Activated B cell treated with CpG ODN at 0.5 μM for 24 hours (primary cell): ENCODE results near the gene KIAA1671. TPM values are rescaled to one million over a fixed set of nuclear protein-coding genes. Genes with fewer than 3 reads are reported as not detected.

ENCODE experiments used
- ATAC-seq: fragments of 200-7000 bp; cut with Tn5 transposase; one replicate; pipeline ENCODE4 v1.10.0; 2021; ENCODE audit warnings: low read depth, mild to moderate bottlenecking, moderate library complexity
- CTCF ChIA-PET: fragments of 350-600 bp; sonication (Branson Sonifier 250); formaldehyde crosslinking; loops from one replicate; lab custom pipeline; 2021; ENCODE audit warnings: antibody characterized with exemption; lab: Charles Lee
- POLR2A ChIA-PET: fragments of 350-600 bp; sonication (Branson Sonifier 250); formaldehyde crosslinking; loops from one replicate; lab custom pipeline; 2021; ENCODE audit warnings: antibody characterized with exemption; lab: Charles Lee
- DNase-seq: peaks from one replicate; pipeline ENCODE4 v3.0.0; 2022
- H3K27ac Mint-ChIP-seq: one replicate; pipeline ENCODE4 v1.8.0; 2020; ENCODE audit warnings: mixed read lengths
- H3K27me3 Mint-ChIP-seq: one replicate; pipeline ENCODE4 v1.8.0; 2021; ENCODE audit warnings: mixed read lengths
- H3K36me3 Mint-ChIP-seq: one replicate; pipeline ENCODE4 v1.8.0; 2021; ENCODE audit warnings: low read depth, mixed read lengths
- H3K4me1 Mint-ChIP-seq: one replicate; pipeline ENCODE4 v1.8.0; 2021; ENCODE audit warnings: mixed read lengths
- H3K4me3 Mint-ChIP-seq: one replicate; pipeline ENCODE4 v1.8.0; 2020; ENCODE audit warnings: mild to moderate bottlenecking, mixed read lengths
- H3K9me3 Mint-ChIP-seq: one replicate; pipeline ENCODE4 v1.8.0; 2020; ENCODE audit warnings: mixed read lengths
- CTCF ChIP-seq: fragments of 200-600 bp; IDR thresholded peaks from one replicate; pipeline ENCODE4 v1.8.0; 2022; ENCODE audit warnings: antibody characterized with exemption, mild to moderate bottlenecking
- intact Hi-C: fragments of 100-400 bp; cut with micrococcal nuclease; formaldehyde crosslinking; loops from one replicate; pipeline ENCODE4 v1.15.1; 2024
- total RNA-seq: library from RNA; stranded (reverse); gene quantifications from 2 replicates; pipeline ENCODE4 v1.2.3, GENCODE V29; 2022

The KIAA1671 gene
- total RNA-seq, 1 donor from 2014 or later: 0.04 TPM

GRCh38 chr22:25119609-25120008 lies 167.1 kb downstream of the KIAA1671 start:
- H3K27ac Mint-ChIP-seq: no peak overlapping the region
- H3K4me1 Mint-ChIP-seq: no peaks in the 10 kb centered on the region
- TF ChIP-seq CTCF: no peak
- ATAC-seq (no peak), DNase-seq (no peak)
- POLR2A ChIA-PET: no interaction called here
- H3K27me3 Mint-ChIP-seq: peaks cover 17% of the 10 kb centered on the region
- intact Hi-C loops: no loop called here
- H3K9me3 Mint-ChIP-seq: peaks cover 3% of the 10 kb centered on the region
- H3K36me3 Mint-ChIP-seq: no peaks in the 10 kb centered on the region
- H3K4me3 Mint-ChIP-seq: no peak overlapping the region
- CTCF ChIA-PET: no interaction called here

- Mint-ChIP-seq H3K4me1 (no peaks in the 10 kb centered on the region), H3K4me3 (no peak overlapping the region), H3K36me3 (no peaks in the 10 kb centered on the region), H3K27ac (no peak overlapping the region), H3K9me3 (peaks cover 3% of the 10 kb centered on the region), H3K27me3 (peaks cover 17% of the 10 kb centered on the region)
- ATAC-seq (no peak), DNase-seq (no peak)
- ChIA-PET CTCF (no interaction called here), POLR2A (no interaction called here)
- intact Hi-C loops: no loop called here
- TF ChIP-seq CTCF: no peak
These were observed 167.6 kb downstream of the KIAA1671 start for GRCh38 chr22:25120093-25120561.

DNA sequence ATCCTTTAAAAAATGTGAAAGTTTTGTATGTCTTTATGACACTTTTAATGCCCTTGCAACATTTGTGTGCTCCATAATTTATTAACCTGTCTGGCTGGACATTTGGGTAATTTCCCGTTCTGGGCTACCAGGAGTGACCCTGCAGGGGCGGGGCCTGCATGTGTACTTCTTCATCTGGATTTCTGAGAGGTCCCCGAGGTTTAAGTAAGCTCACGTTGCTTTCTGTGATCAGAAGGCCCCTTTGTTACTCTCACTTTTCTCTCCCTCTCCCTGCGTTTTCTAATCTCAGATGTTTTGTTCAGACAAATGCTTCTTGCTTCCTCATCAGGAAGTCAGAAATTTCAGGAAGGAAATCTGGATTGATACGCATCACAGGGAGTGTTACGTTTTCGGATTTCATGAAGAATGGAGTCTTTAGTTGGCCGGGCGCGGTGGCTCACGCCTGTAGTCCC lies 168.3 kb downstream of the KIAA1671 start:
- POLR2A ChIA-PET: no interaction called here
- Mint-ChIP-seq H3K9me3 (peaks cover 3% of the 10 kb centered on the region), H3K4me1 (no peaks in the 10 kb centered on the region)

GRCh38 chr22:25122136-25122764 lies 169.7 kb downstream of the KIAA1671 start:
- Mint-ChIP-seq H3K27me3 (peaks cover 19% of the 10 kb centered on the region), H3K36me3 (no peaks in the 10 kb centered on the region), H3K9me3 (peaks cover 3% of the 10 kb centered on the region), H3K27ac (no peak overlapping the region), H3K4me1 (no peaks in the 10 kb centered on the region), H3K4me3 (no peak overlapping the region)
- intact Hi-C loops: no loop called here
- no peak for TF ChIP-seq CTCF
- ATAC-seq: no peak
- ChIA-PET CTCF (no interaction called here), POLR2A (no interaction called here)
- DNase-seq: no peak

More for the DNA sequence above, 168.3 kb downstream of the KIAA1671 start:
- no peak for ATAC-seq
- no peak overlapping the region for H3K4me3 Mint-ChIP-seq
- H3K36me3 Mint-ChIP-seq: no peaks in the 10 kb centered on the region
- peaks cover 17% of the 10 kb centered on the region for H3K27me3 Mint-ChIP-seq
- CTCF ChIA-PET: no interaction called here
- no peak overlapping the region for H3K27ac Mint-ChIP-seq
- TF ChIP-seq CTCF: no peak
- DNase-seq: no peak
- intact Hi-C loops: no loop called here

- peaks cover 19% of the 10 kb centered on the region for H3K27me3 Mint-ChIP-seq
- no peaks in the 10 kb centered on the region for H3K36me3 Mint-ChIP-seq
- ChIA-PET POLR2A (no interaction called here), CTCF (no interaction called here)
- ATAC-seq: no peak
- peaks cover 3% of the 10 kb centered on the region for H3K9me3 Mint-ChIP-seq
- DNase-seq: no peak
- no peak for TF ChIP-seq CTCF
- no peak overlapping the region for H3K4me3 Mint-ChIP-seq
- intact Hi-C loops: no loop called here
- no peaks in the 10 kb centered on the region for H3K4me1 Mint-ChIP-seq
- H3K27ac Mint-ChIP-seq: no peak overlapping the region
These were observed 171.2 kb downstream of the KIAA1671 start for GRCh38 chr22:25123677-25124076.
